Smooth muscle cell (in vitro differentiated cells): ENCODE measurements around the gene KLHL4. TPM values are rescaled to one million over a fixed set of nuclear protein-coding genes. Genes with fewer than 3 reads are reported as not detected.
A peak's percentile ranks its signal among the peaks of the same experiment; 100 is the strongest.

Experiments used
- DNase-seq: peaks from one replicate; lab custom pipeline; 2025; ENCODE audit not compliant: unreplicated experiment; lab: John Stamatoyannopoulos, UW
- H2AFZ ChIP-seq: fragments of 200-600 bp; sonication (generic); 2 replicates; pipeline ENCODE4 v1.6.0; 2016; ENCODE audit warnings: antibody characterized with exemption, low read depth, mild to moderate bottlenecking
- H3F3A ChIP-seq: fragments of 200-600 bp; sonication (generic); 2 replicates; pipeline ENCODE4 v1.6.0; 2017; ENCODE audit warnings: antibody characterized with exemption, low read depth
- H3K27ac ChIP-seq: fragments of 200-600 bp; sonication (generic); 2 replicates; pipeline ENCODE4 v1.5.1; 2016; ENCODE audit warnings: low read depth, mild to moderate bottlenecking
- H3K27me3 ChIP-seq: fragments of 200-600 bp; sonication (generic); 2 replicates; pipeline ENCODE4 v1.6.1; 2016; ENCODE audit warnings: low read depth, mild to moderate bottlenecking
- H3K36me3 ChIP-seq: fragments of 200-600 bp; sonication (generic); 2 replicates; pipeline ENCODE4 v1.5.1; 2016; ENCODE audit warnings: low read depth
- H3K4me1 ChIP-seq: fragments of 200-600 bp; sonication (generic); 2 replicates; pipeline ENCODE4 v1.5.1; 2016; ENCODE audit warnings: low read depth
- H3K4me2 ChIP-seq: fragments of 200-600 bp; sonication (generic); 2 replicates; pipeline ENCODE4 v1.6.0; 2016; ENCODE audit warnings: mild to moderate bottlenecking
- H3K4me3 ChIP-seq: fragments of 200-600 bp; sonication (generic); 2 replicates; pipeline ENCODE4 v1.5.1; 2016; ENCODE audit warnings: mild to moderate bottlenecking
- H3K79me2 ChIP-seq: fragments of 200-600 bp; sonication (generic); 2 replicates; pipeline ENCODE4 v1.6.0; 2016; ENCODE audit warnings: low read depth, mild to moderate bottlenecking
- H3K9ac ChIP-seq: fragments of 200-600 bp; sonication (generic); 2 replicates; pipeline ENCODE4 v1.6.0; 2016; ENCODE audit warnings: low read depth
- H3K9me3 ChIP-seq: fragments of 200-600 bp; sonication (generic); replicated peaks from 2 replicates; pipeline ENCODE4 v1.5.1; 2016; ENCODE audit warnings: low read depth
- H4K20me1 ChIP-seq: fragments of 200-600 bp; sonication (generic); 2 replicates; pipeline ENCODE4 v1.6.0; 2016; ENCODE audit warnings: low read depth
- WGBS: methylation state at CpG from one replicate; pipeline ENCODE4 v1.1.7; 2016; ENCODE audit warnings: low lambda C conversion rate; 5-methylcytosine and 5-hydroxymethylcytosine counted together
- polyA plus RNA-seq: library from polyadenylated mRNA; unstranded; fragments of >200 nt; fragmentation: Nextera tagmentation; extraction: Ambion mirVana; gene quantifications from 2 replicates; pipeline ENCODE4 v1.2.1, GENCODE V29; 2016
- total RNA-seq: library from RNA; depleted of rRNA; stranded (reverse); fragments of >200 nt; gene quantifications from 2 replicates; pipeline ENCODE4 v1.2.3, GENCODE V29; 2014
- TF ChIP-seq, protein P1 (sequence below): fragments of 200-600 bp; sonication (generic); IDR thresholded peaks from 2 replicates; pipeline ENCODE4 v1.5.1; 2017; ENCODE audit warnings: borderline replicate concordance, mild to moderate bottlenecking, antibody characterized with exemption; ENCODE audit not compliant: insufficient read depth, poor library complexity, severe bottlenecking

KLHL4 gene
- total and polyA plus RNA-seq, 2 experiments from 2014 or later, result 10.7 to 13.5 TPM

DNA sequence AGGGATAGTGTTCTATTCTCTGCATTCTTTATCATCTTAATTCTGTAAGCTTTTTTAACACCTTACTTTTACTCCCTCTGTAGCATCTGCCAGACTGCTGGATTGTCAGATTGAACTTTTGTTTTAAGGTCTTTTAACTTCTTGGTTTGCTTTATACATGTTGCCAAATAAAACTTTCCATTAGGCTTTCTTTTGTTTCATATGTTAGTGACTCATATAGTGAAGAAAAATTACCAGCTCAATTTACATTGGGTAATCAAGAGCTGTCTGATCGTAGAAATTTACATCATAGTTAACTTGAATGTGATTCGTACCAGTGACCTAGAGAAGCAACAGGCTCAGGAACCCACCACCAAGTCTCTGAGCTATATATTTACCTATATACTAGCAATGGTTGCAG is 28.5 kb upstream of the KLHL4 start:
- no peaks in the 10 kb centered on the region for H4K20me1 ChIP-seq
- H2AFZ ChIP-seq, result no peak overlapping the region
- no peak overlapping the region for H3K27ac ChIP-seq
- no peaks in the 10 kb centered on the region for H3K27me3 ChIP-seq
- no peaks in the 10 kb centered on the region for H3K9me3 ChIP-seq
- 79% methylated on average over 2 of the region's 2 CpGs for WGBS
- TF ChIP-seq, protein P1, sequence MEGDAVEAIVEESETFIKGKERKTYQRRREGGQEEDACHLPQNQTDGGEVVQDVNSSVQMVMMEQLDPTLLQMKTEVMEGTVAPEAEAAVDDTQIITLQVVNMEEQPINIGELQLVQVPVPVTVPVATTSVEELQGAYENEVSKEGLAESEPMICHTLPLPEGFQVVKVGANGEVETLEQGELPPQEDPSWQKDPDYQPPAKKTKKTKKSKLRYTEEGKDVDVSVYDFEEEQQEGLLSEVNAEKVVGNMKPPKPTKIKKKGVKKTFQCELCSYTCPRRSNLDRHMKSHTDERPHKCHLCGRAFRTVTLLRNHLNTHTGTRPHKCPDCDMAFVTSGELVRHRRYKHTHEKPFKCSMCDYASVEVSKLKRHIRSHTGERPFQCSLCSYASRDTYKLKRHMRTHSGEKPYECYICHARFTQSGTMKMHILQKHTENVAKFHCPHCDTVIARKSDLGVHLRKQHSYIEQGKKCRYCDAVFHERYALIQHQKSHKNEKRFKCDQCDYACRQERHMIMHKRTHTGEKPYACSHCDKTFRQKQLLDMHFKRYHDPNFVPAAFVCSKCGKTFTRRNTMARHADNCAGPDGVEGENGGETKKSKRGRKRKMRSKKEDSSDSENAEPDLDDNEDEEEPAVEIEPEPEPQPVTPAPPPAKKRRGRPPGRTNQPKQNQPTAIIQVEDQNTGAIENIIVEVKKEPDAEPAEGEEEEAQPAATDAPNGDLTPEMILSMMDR, result no peak
- H3K36me3 ChIP-seq, result no peaks in the 10 kb centered on the region
- no peak for DNase-seq
- H3K4me1 ChIP-seq, result no peaks in the 10 kb centered on the region
- no peak overlapping the region for H3K4me2 ChIP-seq
- H3K4me3 ChIP-seq, result no peak overlapping the region
- H3F3A ChIP-seq, result no peaks in the 10 kb centered on the region
- no peak overlapping the region for H3K9ac ChIP-seq
- H3K79me2 ChIP-seq, result no peaks in the 10 kb centered on the region

DNA sequence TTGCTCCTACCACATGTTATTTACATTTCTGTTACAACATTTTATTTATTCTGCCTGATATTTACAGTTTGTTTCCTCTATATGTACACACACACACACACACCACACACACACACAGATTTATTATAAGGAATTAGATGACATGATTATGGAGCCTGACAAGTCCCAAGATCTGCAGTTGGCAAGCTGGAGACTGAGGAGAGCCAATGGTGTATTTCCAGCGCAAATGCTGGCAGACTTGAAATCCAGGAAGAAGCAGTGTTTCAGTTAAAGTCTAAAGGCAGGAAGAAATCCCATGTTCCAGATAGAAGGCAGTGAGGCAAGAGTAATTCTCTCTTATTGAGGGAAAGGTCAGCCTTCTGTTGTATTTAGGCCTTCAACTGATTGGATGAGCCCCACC is 1.8 kb upstream of the KLHL4 start:
- DNase-seq, result no peak
- WGBS, result 94% methylated on average over 1 of the region's 1 CpG

DNA sequence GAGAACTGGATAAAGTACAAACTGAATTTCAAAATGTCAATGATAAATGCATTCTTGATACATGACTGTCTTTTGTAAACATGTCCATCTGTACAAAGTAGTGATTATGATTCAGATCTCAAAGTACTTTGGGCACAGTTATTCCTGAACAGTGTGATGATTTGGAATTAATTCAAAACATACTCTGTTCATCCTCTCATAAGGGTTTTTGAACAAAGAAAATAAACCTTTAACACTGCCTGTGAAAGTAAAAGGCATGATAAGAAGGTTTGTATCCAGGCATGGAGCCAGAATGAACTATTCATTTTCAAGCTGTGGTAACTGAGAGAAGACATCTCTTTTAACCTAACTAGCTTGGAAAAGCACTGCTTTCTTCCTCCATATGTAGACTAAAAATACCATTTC is 883 bp upstream of the KLHL4 start:
- Histone ChIP-seq H3K4me1 (peaks cover 10% of the 10 kb centered on the region), H2AFZ (no peak overlapping the region), H3K36me3 (no peaks in the 10 kb centered on the region), H3K4me3 (peak overlapping the region; percentile 61), H4K20me1 (no peaks in the 10 kb centered on the region), H3K4me2 (peak overlapping the region; percentile 86), H3K9ac (no peak overlapping the region), H3K9me3 (no peaks in the 10 kb centered on the region), H3K27ac (peak overlapping the region; percentile 89), H3K79me2 (peaks cover 4% of the 10 kb centered on the region), H3F3A (no peaks in the 10 kb centered on the region), H3K27me3 (no peaks in the 10 kb centered on the region)
- TF ChIP-seq, protein P1, result no peak
- DNase-seq, result no peak

More for the DNA sequence above, 1.8 kb upstream of the KLHL4 start:
- Histone ChIP-seq H3K27ac (no peak overlapping the region), H3K79me2 (peaks cover 4% of the 10 kb centered on the region), H3K4me3 (no peak overlapping the region), H3K27me3 (no peaks in the 10 kb centered on the region), H3F3A (no peaks in the 10 kb centered on the region), H3K9me3 (no peaks in the 10 kb centered on the region), H3K9ac (no peak overlapping the region), H4K20me1 (no peaks in the 10 kb centered on the region), H3K4me1 (peaks cover 10% of the 10 kb centered on the region), H3K36me3 (no peaks in the 10 kb centered on the region), H3K4me2 (no peak overlapping the region), H2AFZ (no peak overlapping the region)
- TF ChIP-seq, protein P1, result no peak

DNA sequence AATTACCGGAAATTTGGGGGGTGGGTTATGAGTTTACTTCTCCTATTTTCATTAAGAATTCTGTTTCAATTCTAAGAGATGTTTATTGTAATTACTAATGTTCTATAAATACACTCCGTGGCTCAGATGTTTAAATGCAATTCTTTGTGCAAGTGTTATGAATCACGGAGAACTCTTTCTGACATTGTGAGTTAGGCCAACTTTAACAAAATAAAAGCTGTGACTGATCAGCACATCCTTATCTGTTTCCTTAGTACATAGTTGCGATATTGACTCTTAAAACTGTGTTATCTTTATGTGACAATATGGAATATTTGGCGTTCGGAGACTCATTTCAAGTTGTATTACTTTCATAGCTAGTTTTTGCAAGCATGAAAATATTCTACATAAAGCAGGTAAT is 902 bp downstream of the KLHL4 start:
- Histone ChIP-seq H3F3A (no peaks in the 10 kb centered on the region), H3K27ac (peak overlapping the region; percentile 89), H4K20me1 (no peaks in the 10 kb centered on the region), H3K9ac (peak overlapping the region; percentile 79), H2AFZ (peak overlapping the region; percentile 85), H3K27me3 (no peaks in the 10 kb centered on the region), H3K9me3 (no peaks in the 10 kb centered on the region), H3K79me2 (peaks cover 11% of the 10 kb centered on the region), H3K36me3 (no peaks in the 10 kb centered on the region), H3K4me1 (peaks cover 10% of the 10 kb centered on the region), H3K4me2 (peak overlapping the region; percentile 86), H3K4me3 (peak overlapping the region; percentile 61)
- WGBS, result 21% methylated on average over 6 of the region's 6 CpGs
- TF ChIP-seq, protein P1, result no peak
- no peak for DNase-seq
